ENCODE results near the gene MTFR1L.

Gene MTFR1L

DNA sequence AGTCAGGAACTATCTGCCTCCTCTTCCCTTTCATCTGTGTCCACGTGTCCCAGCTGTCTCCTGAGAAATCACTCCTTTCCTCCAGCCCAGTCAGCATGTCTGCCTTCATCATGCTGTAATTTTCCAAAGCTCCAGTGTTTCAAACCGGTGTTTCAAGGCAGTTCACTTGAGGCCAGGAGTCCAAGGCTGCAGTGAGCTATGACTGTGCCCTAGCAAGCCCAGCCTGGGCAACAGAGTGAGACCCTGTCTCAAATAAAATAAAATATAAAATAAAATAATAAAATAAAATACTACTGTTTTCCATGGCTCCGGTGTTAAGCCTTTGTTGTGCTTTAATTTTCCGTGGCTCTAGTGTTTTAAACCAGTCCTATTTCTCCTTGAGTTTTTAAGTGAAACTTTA is 27.6 kb upstream of the MTFR1L start:
- DNase-seq = no peak

GRCh38 chr1:25793585-25794170 is 26.1 kb upstream of the MTFR1L start:
- DNase-seq = no peak

DNA sequence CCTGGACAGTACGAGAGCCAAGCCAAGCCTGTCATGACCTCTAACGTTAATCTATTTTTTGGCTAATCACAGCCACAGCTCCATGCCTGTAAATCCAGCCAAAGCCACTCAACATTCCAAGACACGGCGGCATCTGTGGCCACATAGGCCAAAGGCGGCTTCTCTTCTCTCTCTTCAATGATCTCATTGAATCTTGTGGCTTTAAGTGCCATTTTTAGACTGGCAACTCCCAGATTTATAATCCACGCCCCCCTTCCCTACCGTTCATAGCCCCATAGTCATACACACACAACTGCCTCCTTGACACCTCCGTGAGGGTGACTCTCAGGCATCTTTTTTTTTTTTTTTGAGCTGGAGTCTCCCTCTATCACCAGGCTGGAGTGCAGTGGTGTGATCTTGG is 25.4 kb upstream of the MTFR1L start:
- no peak for DNase-seq

- no peak for DNase-seq
Measured at GRCh38 chr1:25795211-25795610, 24.5 kb upstream of the MTFR1L start.

DNA sequence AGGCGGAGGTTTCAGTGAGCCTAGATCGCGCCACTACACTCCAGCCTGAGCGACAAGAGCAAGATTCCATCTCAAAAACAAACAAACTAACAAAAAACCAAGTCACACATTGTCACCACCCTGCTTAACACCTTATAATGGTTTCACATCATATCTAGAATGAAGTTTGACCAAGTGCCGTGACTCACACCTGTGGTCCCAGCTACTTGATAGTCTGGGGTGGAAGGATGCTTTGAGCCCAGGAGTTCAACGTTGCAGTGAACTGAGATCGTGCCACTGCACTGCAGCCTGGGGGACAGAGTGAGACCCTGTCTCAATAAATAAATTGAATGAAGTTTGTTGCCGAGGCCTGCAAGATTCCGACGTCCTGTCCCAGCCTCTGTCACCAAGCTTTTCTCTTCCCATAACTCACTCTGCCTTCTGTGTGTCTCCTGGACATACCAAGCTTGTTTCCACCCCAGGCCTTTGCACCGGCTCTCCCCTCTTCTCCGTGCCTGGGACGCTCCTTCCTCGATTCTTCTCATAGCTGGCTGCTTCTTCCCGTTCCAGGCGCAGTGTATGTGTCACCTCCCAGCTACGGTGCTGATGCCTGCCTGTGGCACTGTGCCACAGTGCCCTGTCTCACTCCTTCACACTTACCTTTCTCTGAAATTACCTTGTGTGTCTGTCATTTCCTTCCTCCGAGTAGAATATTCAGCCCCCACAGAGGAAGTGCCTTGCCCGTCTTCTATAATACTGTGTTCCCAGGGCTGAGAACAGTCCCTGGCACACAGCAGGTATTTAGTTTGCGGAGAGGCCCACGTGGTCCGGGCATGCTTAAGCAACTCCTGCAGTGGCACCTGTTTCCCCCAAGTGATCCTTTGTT is 23.6 kb upstream of the MTFR1L start:
- DNase-seq = peak in 1 of 2 donors; percentile 60

GRCh38 chr1:25796811-25797458 is 22.8 kb upstream of the MTFR1L start:
- DNase-seq = peak; percentile 69 to 74

GRCh38 chr1:25797939-25798338 is 21.8 kb upstream of the MTFR1L start:
- no peak for DNase-seq

DNA sequence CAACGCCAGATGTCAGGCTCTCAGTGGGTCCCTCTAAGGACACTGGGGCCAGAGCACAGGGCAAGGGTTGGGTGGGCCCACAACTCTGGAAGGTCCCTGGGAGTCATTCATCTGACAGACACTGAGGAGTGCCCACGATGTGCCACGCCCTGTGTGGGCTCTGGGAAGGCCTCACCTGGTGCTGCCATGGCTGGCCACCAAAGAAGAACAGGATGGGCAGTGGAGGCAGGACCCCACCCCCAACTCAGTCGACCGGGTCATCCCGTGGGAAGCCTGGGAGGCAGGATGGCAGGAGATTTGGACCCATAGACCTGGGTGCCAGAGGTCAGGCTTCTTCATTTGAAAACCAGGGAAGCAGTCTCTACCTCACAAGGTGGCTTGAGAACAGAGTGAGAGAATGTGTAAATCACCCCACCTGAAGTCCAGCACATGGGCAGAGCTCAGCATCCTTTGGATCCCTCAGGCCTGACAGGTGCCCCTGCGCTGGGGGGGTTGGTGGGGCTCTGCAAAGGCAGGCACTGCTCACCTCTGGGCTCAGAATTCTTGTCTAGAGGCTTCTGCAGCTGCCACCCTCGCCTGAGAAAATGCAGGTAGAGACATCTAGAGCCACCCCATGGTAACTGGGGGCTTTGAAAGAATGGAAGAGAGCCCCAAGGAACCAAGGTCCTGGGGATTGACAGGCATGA is 20.9 kb upstream of the MTFR1L start:
- DNase-seq = no peak

GRCh38 chr1:25799352-25799934 is 20.3 kb upstream of the MTFR1L start:
- DNase-seq = no peak

DNA sequence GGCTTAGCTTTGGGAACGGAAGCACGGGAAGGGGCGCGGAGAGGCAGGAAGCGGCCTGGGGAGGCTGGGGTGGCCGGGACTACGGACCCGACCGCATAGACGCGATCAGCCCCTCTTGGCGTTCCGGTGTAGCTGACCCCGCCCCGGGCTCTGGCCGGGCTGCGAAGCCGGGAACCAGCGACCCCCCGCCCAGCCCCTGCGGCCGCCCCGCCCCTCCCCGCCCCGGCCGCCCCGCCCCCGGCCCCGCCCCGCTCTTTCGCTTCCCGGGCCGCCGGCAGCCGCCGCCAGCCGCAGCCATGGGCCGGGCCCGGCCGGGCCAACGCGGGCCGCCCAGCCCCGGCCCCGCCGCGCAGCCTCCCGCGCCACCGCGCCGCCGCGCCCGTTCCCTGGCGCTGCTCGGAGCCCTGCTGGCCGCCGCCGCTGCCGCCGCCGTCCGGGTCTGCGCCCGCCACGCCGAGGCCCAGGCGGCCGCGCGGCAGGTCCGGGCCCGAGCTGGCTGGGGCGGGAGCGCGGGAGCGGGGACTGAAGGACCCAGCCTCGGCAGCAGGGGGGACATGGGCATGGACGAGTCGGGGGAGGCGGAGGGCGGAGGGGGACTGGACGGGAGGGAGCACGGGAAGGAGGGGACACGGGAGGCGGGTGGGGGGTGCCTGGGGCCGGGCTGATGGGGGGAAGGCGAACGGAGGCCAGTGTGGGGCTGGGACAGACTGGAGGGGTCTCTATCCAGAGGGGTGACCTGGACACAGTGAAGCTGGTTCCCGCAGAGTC is 19.6 kb upstream of the MTFR1L start, which contains the start of gene SELENON:
Gene SELENON (plus strand): TSS at position 259 of the 768 bp plus-strand sequence. CDS start 38 bp downstream, at position 297.
- DNase-seq = peak in 1 of 2 donors; percentile 39

- no peak for DNase-seq
Measured at GRCh38 chr1:25800703-25801377, 18.9 kb upstream of the MTFR1L start.

DNA sequence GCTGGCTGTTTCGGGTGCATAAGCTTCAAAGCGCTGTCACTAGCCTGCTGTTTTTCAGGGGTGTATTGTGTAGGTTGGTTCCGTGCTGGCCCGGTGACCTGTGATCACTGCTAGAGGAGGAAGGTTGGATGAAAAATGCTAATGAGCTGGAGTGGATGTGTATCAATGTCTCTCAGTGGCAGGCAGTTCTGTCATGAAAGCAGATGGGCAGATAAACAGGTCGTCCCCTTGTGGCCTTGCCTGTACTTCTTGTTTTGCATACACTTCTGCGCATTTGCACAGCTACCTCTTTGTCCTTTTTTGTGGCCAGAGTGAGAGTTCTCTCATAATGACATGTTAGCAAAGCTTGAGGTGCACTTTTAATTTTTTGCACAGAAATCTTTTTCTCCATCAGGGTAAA is 16.8 kb upstream of the MTFR1L start:
- no peak for DNase-seq

DNA sequence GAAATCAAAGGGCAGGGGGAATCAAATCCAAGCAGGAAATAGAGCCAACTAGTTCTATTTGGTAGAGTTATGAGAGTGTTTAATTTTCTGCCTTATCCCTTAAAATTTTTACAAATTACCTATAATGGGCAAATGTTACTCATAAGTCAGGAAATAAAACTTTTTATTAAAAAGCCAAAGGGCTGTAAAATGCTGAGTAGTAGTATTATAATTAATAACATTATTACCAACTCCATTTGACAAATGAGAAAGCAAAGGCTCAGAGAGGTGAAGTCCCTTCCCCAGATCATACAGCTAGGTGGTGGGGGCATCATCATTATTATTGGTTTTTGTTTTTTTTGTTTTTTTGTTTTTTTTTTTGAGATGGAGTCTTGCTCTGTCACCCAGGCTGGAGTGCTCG is 16.4 kb upstream of the MTFR1L start:
- no peak for DNase-seq

DNA sequence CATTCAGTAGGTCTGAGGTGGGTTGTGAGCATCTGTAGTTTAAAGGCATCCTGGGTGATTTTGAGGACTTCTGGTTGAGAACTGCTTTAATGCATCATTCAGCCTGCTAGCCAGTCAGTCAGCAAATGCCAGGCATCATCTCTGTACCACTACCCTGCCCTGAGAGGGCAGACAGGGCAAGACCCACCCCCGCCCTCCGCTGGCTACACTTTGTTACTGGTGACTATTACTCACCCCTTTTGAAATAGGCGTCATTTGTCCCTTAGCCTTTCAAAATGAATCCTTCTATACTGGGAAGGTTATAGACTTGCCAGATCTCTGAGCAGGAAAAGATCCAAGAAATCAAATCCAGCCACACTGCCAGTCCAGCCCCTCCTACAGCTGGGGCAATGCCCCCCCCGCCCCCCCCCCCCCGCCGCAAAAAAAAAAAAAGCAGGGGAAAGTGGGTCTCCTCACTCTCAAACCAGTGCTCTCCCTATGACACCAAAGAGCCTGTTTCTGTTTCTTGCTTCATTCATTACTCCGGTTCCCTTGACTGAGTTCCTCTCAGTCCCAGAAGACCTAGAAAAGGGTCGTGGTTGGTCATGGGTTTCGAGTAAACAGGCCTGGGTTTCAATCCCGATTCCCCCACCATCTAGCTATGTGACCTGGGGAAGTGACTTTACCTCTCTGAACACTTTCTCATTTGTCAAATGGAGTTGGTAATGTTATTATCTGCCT is 15.3 kb upstream of the MTFR1L start:
- DNase-seq = no peak

DNA sequence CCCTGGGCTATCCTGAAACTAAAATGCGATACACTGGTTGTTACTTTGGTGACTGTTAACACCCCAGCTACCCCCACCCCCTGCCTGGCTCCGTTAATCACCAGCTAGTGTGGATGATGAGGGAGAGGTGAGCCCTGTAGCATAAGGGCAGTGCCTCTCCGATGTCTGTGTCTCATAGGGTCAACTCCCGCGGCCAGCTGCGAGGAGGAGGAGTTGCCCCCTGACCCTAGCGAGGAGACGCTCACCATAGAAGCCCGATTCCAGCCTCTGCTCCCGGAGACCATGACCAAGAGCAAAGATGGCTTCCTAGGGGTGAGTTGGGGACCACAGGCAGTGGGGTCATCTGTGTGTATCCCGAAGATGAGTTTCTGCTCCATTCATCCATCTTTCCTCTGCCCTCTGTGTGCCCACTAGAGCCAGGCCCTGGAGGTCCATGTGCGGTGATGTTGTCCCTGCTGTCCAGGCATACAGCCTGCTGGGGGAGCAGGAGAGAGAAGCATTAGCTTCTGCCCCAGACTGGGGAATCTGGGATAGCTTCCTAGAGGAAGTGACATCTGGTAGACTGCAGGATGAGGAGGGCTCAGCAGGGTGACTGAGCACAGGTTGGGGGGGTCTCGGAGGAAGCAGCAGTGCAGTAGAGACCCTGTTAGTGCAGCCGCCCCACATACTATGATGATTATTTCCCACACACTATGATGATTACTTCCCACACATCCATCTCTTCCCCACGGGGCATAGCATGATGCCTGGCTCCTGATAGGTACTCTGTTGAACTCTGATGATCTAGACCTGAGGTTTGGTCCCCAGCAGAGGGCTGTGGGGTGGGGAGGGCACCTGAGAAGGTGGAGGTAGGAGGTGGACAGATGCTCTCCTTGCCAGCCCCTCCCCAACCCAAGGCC is 14.5 kb upstream of the MTFR1L start:
- no peak for DNase-seq

GRCh38 chr1:25805863-25806225 is 13.9 kb upstream of the MTFR1L start:
- DNase-seq = peak; percentile 43 to 71

DNA sequence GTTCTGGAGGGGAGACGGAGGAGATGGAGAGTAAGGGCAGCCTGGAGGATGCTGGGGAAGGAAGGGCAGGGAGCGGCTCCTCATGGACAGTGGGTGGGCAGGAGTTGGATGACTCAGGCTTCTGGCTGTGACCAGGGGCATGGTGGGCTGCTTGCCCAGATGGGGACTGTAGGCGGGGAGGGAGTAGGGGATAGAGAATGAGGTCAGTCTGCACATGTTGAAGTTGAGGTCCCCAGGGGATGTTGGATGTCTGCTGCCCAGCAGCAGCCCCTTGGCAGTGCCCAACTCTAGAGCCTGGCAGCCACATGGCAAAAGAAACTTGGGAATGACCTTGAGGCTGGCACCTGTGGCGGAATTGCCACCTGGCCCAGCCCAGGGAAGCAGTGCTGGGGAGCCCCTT is 13.3 kb upstream of the MTFR1L start:
- DNase-seq = no peak

GRCh38 chr1:25807480-25808390 is 12.0 kb upstream of the MTFR1L start:
- DNase-seq = peak in 1 of 2 donors; percentile 38
